Measurements from ENCODE around the gene SLC24A3. TPM values are rescaled to one million over a fixed set of nuclear protein-coding genes. Genes with fewer than 3 reads are reported as not detected.

The SLC24A3 gene
- polyA plus RNA-seq, 1 donor, result 4.0 TPM

DNA sequence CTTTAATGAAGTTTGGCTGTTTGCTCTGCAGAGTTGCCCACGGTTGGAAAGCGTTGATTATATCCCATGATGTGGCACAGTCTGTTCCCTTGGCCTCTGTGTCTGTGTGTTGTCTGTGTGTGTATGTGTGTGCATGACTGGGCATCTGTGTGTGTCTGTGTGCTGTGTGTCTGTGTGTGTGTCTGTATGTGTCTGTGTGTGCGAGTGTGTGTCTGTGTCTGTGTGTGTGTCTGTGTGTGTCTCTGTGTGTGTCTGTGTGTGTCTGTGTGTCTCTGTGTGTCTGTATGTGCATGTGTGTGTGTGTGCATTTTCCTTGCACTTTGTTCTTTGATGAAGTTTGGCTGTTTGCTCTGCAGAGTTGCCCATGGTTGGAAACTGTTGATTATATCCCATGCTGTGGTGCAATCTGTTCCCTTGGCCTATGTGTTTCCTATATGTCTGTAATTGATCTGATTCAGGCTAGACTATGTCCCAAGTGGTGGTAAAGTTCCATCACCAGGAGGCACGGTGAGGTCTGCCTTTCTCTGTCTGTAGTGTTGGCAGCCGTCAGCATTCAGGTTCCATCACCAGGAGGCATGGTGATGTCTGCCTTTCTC, 467.6 kb downstream of the SLC24A3 start:
- DNase-seq, result no peak

DNA sequence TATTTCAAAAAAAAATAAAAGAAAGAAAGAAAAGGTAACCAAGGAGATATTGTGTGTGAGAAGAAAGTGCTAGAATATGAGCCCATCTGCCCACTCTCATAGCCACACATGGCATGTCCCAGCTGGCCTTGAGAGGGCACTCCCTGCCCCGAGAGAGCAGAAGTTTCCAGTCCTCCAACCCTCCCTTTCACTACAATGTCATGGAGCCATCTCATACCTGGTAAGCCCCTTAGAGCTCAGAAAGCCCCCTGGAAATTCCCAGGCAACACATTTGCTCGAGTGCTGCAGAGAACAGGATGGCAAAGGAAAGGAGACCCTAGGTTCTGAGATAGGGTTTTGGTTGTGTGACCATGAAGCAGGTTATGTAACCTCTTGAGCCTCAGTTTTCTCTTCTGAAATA, 469.8 kb downstream of the SLC24A3 start:
- DNase-seq, result no peak

DNA sequence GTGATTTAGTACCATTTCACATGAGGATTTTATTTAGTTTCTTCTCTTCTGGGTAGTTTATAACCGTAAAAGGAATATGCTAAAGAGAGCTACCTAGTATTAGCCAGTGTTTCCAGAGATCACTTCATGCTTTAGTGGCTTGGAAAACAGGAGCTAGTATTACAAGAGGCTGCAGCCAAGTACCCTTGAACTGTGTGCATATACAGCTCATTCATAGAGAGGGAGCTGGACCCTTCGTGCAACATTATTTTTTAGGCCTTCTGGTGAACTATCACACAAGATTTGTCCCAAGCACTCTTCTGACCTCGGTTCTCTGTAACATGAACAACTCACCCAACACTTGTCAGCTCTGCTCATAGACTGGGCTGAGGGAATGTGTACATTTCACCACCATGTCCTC, 470.7 kb downstream of the SLC24A3 start:
- no peak for DNase-seq

DNA sequence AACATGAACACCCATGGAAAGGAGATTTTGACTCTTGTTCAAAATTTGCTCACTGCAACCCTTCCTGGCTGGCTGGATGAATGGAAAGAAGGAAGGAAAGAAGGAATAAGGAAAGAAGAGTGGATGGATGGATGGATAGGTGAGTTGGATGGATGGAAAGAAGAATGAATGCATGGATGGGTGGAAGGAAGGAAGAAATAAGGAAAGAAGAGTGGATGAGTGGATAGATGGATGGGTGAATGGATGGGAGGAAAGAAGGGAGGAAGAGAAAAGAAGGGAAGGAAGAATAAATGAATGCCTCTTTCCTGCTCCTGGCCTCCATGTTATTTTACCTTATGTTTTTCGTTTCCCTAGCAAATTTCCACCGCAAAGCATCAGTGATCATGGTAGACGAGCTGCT, 471.4 kb downstream of the SLC24A3 start:
- DNase-seq, result no peak

DNA sequence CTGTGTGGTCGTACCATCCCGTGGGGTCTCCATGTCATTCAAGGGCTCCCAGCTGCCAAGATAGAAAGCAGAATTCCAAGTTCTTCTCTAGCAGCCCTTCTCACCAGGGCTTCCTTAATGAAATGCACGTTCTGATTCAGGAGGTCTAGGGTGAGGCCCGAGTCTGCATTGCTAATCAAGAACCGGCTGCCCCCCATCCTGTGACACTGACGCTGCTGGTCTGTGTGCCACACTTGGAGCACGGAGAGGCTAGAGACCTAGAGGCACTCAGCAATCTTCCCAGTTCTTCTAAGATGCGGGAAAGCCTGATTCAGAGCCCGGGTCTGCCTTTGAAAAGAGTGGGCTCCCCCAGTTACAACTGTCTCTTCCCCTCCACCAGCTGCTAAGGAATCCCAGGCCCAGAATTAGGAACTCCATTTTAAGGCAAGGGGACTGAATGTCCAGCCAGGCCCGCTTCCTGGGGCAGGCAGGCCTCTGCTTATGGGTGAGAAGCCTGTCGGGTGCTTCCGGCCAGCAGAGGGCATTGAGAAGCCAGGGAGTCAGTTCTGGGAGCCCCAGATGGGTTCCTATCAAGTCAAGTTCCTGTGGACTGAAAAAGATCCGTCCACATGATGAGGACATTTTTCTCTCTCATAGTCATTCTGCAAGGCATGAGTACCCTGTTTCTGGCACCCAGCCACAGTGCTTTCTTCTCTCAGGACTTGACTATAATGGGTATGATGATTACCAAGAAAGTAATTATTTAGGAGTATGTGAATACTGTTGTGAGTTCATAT, 475.8 kb downstream of the SLC24A3 start:
- no peak for DNase-seq

DNA sequence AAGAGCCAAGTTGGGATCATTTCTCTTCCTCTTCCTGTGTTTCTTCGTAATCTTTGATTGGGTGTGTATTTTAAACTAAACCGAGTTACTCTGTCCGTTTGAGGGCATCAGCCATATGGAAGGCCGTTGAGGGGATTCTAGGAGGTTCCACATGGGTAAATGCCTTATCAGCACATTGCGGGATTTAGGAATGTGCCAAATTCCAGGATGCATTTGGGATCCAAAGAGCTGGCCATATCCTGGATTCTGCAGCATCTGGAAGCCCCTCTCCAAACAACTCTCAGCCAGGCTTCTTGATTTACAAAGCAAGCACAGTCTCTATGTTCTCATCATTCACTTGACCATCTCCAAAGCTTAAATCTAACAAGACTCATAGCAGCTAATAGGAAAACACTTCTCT, 478.0 kb downstream of the SLC24A3 start:
- no peak for DNase-seq

DNA sequence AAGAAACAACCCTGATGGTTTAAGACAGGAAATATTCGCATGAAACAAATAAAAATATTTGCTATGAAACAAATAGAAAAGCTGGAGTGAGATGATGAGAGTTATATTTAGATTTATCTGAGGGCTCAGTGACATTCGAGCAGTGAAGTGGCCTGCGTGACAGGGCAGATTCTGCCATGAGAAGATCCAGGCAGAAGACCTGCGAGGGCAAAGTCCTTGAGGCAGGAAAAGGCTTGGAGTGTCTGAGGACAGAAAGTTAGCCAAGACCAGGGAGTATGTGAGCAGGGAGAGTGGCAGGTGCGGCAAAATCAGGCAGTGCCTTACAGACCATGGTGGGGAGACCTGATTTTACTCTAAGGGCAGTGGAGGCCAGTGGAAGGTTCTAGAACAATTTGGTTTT, 478.7 kb downstream of the SLC24A3 start:
- no peak for DNase-seq

DNA sequence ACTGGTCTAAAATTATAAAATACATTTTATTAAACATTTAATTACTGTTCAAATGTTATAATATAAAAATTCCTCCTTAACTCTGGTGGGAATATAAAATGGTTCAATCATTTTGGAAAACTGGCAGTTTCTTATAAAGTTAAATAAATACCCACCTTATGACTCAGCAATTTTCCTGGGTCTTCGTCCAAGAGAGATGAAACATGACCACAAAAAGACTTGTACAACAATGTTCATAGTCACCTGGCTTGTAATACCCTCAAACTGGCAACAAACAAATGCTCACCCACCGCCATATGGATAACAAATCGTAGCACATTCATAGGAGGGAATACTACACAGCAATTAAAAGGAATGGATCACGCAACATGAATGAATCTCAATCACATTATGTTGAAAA, 479.7 kb downstream of the SLC24A3 start:
- no peak for DNase-seq

DNA sequence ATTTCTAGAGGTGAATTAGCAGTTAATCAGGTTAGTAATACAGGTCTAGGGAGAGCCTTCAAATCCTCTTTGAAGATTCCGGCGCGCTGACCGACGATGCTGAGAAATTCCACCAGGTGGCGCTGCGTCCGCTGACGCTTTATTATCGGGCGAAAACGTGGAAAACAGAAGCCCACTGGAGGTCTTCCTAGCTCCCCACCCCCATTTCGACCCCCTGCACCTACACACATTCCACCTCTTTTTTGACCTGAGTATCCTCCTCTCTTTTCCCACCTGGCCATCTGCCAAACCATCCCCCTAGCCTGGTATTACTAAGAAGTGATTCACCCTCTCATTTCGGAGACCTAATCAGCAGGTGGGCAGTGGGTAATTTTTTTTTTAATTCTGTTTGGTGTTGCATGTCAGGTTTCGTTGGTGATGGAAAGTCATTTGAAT, 480.3 kb downstream of the SLC24A3 start:
- peak; percentile 33 for DNase-seq

DNA sequence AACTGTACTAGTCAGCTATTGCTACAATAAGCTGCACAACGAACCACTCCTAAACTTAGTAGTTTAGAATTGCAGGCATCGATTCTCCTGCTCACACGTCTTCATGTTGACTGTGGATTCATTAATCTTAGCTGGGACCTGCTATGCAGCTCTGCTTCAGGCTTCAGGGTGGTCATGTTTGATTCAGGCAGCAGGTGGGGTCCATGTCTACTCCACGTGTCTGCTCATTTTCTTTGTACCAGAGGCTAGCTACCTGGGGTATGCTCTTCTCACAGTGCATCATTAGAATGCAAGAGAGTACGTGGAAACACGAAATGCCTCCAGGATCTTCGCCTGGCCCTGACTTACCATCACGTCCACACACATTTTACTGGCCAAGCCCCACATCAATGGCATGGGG, 481.1 kb downstream of the SLC24A3 start:
- no peak for DNase-seq

DNA sequence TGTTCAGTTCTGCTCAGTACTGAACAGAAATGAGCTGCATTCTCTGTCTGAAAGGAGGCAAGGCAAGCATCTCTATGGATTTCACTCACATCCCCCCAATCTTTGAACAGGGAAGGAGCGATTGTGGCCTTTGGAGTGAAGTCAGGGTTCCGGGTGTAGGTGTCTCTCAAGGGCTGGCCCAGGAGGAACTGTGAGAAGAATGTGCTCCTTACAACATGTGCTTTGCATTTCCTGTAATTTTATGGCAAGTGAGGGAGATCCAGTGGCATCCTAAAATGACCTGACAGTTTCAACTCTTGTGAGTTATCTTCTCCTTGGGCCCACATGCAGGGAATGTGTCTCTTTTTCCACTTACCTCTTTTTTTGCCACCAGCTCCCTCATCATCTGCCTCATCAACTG, 482.6 kb downstream of the SLC24A3 start:
- DNase-seq, result no peak

DNA sequence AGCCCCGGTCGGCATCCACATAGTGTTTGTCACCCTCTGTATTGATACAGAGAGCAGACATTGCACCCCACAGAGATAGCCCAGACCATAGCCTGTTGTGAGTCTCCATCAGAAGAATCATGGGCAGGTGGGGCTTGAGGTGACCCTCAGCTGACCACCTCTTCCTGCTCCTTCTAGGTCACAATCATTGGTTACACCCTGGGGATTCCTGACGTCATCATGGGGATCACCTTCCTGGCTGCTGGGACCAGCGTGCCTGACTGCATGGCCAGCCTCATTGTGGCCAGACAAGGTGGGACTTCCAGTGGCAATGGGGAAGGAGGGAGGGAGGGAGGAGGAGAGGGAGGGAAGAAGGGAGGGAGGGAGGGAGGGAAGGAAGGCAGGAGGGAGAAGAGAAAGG, 484.2 kb downstream of the SLC24A3 start:
- no peak for DNase-seq

DNA sequence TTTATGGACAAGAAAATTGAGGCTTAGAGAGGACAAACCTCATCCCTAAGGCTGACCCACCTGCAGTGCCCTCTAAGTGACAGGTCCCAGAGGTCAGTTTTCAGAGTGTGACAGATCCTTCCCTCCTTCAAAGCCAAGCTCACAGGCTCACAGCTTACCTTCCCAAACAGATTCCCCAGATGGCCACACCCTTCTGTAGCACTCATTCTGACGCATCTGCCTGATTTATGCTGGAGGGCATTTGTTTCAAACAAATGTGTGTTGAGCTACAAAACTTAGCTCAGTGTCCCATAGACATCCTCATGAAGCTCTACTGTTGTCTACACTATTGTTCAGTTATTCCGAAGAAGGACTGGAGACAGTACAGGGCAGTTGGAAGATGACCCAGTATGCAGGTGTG, 485.0 kb downstream of the SLC24A3 start:
- DNase-seq, result no peak

DNA sequence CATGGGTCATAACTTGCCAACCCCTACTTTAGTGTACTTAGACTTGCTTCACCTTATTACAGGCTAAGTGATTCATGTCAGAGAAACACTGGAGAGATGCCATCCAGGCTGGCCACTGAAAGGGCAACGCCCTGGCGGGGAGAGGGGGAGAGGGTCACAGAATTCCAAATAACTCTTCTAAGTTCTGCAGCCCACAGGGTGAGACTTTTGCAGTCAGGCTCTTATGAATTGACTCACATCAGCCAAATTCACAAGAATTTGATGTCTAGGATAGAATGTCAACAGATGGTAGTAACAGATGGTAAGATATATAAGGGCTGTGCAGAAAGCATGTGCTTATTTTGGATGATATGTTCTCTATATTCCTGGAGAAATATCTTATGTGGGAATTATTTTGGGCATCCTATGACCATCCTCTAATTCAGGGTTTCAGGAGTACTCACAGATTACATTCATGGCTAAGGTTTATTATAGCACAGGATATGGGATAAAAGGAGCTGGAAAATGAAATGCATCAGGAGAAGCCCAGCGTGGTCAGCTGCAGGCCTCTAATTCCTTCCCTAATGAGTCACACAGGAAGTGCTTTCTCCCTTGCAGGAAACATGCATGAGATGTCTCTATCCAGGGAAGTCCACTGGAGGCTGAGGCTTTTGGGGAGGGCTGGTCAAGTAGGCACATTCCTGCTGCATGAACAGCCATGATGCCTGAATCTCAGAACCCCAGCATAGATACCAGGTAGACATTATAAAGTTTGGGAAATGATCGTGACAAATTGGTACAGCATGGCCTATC, 486.9 kb downstream of the SLC24A3 start:
- no peak for DNase-seq

DNA sequence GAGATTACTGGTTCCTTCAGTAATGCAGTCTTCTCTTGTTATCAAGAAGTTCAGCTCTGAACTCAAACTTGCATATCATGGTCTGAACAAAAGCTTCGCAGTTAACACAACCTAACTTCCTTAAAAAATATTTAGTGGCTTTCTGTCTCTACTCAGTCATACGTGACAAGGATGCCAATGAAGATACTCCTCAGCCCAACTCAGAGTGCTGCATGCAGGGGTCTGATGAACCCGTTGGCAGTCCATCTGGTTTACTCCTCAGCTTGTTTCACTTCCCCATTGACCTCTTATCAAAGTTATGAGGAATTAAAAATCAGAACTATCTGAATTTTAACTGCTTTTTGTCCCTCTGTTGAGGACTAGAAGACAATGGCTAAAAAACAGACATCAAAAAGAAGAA, 489.0 kb downstream of the SLC24A3 start:
- no peak for DNase-seq

DNA sequence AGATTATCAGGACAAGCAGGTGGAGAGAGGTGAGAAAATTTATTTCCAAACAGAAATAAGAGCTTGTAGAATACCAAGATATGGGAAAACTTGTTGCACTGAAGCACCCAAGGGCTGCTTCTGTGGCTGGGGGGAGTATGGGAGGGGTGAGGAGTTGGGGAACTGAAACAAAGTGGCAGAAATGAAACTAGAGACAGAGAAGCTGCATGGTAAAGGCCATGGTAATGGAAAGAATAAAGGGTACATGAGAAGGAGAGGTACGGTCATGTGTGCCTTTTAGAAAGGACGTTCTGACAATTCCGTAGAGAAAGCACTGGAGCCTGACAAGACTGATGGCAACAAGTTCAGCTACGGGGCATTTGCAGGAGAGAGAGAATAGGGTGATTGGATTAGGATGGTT, 494.0 kb downstream of the SLC24A3 start:
- DNase-seq, result no peak

DNA sequence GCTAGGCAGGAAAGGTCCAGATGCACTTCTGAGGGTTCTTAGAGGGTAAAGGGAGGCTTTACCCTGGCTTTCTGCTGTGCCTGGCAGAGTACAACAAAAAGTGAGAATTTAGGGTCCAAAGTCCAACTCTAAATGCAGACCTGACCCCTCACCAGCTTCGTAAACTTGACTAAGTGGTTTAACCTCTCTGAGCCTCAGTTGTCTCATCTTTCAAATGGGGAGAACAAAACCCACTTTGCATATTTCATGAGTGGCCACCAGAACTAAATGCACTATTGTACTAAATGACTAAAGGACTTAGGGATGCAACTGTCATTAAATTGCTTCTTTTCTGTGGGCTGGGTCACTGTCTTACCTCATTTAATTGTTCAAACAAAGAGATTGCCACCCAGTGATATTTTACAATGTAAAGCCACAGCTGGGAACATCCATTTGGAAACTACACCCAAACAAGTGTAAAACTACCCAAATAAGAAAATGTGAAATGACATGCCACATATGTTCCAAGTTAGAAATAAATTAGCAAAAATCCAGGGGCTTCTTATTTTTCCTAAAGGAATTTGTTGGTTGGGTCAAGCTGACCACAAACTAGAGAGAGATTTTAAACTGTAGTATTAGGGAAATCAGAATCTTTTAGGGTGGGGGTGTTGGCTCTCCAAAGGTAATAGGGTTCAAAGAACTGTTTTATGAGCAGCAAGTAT, 497.3 kb downstream of the SLC24A3 start:
- DNase-seq, result no peak

DNA sequence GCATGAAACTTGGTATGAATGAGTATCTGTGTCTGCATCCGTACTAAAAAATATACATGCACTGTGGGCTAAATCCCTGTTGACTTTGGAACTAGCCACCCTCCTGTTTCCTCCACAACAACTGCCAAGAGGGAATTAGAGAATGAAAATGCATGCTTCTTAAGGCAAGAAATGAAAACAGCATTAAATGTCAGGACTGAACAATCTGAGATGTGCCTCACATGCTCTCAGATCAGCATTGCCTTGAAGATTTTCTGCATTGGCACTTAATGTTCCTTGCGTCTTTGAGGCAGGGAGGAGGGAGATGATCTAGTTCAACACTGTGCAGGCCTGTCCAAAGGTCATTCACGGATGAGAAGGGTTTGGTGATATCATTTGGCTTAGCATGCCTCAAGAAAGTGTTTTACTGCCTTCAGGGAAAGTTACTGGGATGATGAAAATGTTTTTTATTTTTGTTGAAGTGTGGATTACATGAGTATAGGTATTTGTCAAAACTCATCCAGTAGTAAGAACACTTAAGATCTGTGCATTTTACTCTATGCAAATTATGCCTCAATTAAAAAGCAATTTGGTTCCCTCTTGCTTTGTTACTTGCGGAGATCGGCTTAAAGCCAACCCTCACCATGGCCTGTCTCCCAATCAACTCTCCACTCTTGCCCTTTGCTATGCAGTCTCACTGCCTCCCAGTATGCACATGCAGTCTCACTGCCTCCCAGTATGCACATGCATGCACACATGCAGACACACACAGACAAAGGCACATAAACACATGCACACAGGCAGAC, 498.1 kb downstream of the SLC24A3 start:
- no peak for DNase-seq

DNA sequence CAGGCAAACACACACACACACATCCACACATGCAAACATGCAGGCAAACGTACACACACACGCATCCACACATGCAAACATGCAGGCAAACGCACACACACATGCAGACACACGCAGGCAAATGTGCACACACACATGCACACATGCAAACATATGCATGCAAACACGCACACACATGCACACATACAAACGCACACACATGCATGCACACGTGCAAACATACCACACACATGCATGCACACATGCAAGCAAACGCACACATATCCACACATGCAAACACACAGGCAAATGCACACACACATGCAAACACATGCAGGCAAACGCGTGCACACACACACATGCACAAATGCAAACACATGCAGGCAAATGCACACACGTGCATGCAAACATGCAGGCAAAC, 498.7 kb downstream of the SLC24A3 start:
- no peak for DNase-seq

DNA sequence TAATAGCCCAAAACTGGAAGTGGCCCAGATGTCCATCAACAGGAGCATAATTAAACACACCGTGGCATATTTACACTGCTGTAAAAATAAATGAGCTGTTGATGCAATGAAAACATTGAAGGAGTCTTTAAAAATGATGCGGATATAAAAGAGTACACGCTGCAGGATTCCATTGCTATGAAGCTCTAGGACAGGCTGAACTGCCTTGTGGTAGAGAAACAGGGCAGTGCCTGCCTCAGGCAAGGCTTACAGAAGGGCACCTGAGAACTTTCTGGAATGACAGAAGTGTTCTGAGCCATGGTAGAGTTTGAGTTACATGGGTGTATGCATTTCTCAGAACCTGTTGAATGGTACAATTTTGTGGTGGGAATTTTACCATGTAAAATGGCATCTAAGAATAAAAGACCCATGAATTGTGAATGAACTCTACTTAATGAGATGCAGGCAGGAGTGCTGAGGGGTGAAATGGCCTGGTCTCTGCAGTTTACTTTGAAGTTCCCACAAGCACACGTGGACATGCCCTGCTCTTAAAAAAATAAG, 500.3 kb downstream of the SLC24A3 start:
- no peak for DNase-seq

DNA sequence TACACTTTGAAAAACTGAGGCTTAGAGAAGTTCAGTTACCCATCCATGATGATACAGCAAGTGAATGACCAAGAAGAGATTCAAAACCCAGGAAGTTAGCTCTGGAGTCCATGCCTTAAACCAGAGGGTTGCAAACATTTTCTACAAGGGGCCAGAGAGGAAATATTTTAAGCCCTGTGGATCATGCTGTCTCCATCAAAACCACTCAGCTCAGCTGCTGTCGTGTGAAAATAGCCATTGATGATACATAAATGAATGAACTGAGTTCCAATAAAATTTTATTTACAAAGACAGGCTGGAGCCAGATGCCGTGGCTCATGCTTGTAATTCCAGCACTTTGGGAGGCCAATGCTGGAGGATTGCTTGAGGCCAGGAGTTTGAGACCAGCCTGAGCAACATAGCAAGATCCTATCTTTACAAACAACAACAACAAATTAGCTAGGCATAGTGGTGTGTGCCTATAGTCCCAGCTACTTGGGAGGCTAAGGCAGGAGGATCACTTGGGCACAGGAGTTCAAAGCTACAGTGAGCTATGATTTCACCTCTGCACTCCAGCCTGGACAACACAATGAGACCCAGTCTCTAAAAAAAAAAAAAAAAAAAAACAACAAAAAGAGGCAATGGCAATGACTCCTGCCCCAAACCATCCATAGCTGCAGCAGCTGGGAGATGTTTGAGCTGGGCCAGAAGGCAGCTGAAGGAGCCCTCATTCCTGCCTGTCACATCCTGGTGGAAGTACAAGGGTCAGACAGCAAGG, 501.6 kb downstream of the SLC24A3 start:
- no peak for DNase-seq
